PFSK-1 (cell line): ENCODE measurements around the gene NFE2L3.

Experiments used
- POLR2AphosphoS5 ChIP-seq: IDR thresholded peaks from 2 replicates; pipeline ENCODE4 v1.6.1; 2012; ENCODE audit warnings: low read depth, mild to moderate bottlenecking, control low read depth, low read length, moderate library complexity
- SIN3A ChIP-seq: IDR thresholded peaks from 2 replicates; pipeline ENCODE4 v1.6.1; 2012; ENCODE audit warnings: mild to moderate bottlenecking, low read length, moderate library complexity, borderline replicate concordance; ENCODE audit not compliant: insufficient read depth
- TAF1 ChIP-seq: IDR thresholded peaks from 2 replicates; pipeline ENCODE4 v1.6.1; 2012; ENCODE audit warnings: low read length, control low read depth, borderline replicate concordance; ENCODE audit not compliant: insufficient read depth
- TF ChIP-seq, protein P1 (sequence below), 2 experiments: IDR thresholded peaks; 2 replicates each; pipeline versions ENCODE4 v1.6.1 to v1.8.0; 2011 to 2012; ENCODE audit warnings: low read depth in 2 of 2, low read length in 2 of 2, control low read depth in 1 of 2, inconsistent platforms in 1 of 2, mild to moderate bottlenecking in 1 of 2, moderate library complexity in 1 of 2; ENCODE audit not compliant: insufficient read depth in 1 of 2

DNA sequence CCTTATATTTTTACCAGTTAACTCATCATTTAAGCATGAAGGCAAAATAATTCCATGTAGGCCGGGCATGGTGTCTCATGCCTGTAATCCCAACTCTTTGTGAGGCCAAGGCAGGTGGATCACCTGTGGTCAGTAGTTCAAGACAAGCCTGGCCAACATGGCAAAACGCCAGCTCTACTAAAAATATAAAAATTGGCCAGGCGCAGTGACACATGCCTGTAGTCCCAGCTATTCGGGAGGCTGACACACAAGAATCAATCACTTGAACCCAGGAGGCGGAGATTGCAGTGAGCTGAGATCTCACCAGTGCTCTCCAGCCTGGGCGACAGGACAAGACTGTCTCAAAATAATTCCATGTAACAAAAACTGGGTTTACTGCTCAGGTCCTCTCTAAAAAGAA, 30.3 kb downstream of the NFE2L3 start:
- TF ChIP-seq POLR2AphosphoS5, result 0 out of 2 replicates have a peak, but pooled peaks have one; percentile 6
- TF ChIP-seq, protein P1, sequence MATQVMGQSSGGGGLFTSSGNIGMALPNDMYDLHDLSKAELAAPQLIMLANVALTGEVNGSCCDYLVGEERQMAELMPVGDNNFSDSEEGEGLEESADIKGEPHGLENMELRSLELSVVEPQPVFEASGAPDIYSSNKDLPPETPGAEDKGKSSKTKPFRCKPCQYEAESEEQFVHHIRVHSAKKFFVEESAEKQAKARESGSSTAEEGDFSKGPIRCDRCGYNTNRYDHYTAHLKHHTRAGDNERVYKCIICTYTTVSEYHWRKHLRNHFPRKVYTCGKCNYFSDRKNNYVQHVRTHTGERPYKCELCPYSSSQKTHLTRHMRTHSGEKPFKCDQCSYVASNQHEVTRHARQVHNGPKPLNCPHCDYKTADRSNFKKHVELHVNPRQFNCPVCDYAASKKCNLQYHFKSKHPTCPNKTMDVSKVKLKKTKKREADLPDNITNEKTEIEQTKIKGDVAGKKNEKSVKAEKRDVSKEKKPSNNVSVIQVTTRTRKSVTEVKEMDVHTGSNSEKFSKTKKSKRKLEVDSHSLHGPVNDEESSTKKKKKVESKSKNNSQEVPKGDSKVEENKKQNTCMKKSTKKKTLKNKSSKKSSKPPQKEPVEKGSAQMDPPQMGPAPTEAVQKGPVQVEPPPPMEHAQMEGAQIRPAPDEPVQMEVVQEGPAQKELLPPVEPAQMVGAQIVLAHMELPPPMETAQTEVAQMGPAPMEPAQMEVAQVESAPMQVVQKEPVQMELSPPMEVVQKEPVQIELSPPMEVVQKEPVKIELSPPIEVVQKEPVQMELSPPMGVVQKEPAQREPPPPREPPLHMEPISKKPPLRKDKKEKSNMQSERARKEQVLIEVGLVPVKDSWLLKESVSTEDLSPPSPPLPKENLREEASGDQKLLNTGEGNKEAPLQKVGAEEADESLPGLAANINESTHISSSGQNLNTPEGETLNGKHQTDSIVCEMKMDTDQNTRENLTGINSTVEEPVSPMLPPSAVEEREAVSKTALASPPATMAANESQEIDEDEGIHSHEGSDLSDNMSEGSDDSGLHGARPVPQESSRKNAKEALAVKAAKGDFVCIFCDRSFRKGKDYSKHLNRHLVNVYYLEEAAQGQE (IDR thresholded peaks at IDR 0.05; ENCODE audit: insufficient read depth in 1 of 2, low read depth in 2 of 2, low read length in 2 of 2), result no peak
- TF ChIP-seq TAF1, result no peak
- no peak for TF ChIP-seq SIN3A
